NCI-H510A (cell line): Measurements from ENCODE around the gene CATSPERB.
"Not testable (repeated sequence)": the region's sequence is repeated elsewhere in the genome, so short reads cannot be mapped to it uniquely, and the experiment has no call there.

Experiments used
- DNase-seq: peaks from one replicate; lab custom pipeline; 2025; lab: John Stamatoyannopoulos, UW

Gene CATSPERB

GRCh38 chr14:91732859-91733477 is 1.1 kb upstream of the CATSPERB start:
- DNase-seq: no peak

DNA sequence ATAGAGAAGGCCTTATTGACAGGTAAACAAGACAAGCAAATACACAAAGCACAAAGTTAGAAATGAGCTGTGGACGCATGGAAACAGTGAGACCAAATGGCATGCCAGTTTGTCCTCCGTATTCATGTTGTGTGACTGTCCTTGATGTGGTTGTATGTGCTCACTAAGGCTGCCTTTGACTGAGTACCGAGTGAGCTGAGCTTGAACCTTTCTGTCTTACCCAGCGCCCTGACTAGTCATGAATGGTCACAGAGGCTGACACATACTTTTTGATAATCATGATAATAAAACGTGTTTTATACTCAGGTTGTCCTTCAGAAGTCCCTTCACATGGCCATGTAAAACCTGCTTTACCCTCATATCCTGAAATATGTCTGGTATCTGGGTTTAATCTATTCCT is 553 bp upstream of the CATSPERB start:
- DNase-seq: no peak

DNA sequence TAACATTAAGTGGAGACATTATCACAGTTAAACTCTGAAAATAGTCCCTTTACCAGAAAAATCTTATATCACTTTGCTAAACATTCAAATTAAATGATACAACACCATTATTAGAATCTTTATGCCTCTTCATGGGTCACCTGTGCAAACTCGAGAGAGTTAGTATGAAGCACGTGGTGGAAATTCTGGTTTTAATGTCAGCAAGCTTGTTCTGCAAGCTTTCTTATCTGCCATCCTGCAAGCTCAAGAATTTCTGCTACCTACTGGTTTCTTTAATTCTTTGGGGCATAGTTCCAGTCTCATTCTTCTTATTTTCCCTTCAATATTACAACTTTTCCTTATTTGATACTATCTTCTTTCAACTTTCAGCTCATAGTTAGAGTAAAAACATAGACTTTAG is 868 bp downstream of the CATSPERB start:
- DNase-seq: no peak

DNA sequence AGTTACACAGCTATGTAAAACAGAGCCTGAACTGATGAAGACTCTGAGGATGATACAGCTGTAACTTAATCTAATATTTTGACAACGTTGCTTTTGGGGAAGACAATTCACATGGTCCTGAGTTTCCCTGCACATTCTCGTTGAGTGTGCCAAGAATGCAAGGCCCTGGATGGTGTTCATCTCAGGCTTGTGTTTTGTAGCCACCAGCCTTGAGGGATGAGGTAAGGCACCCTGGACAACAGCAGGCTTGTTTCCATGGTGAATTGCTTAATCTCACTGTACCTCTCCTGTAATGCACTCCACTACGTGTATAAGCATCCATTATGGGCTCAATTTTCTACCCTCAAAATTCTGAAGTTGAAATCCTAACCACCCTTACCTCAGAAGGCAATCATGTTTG is 2.1 kb downstream of the CATSPERB start:
- DNase-seq: no peak

DNA sequence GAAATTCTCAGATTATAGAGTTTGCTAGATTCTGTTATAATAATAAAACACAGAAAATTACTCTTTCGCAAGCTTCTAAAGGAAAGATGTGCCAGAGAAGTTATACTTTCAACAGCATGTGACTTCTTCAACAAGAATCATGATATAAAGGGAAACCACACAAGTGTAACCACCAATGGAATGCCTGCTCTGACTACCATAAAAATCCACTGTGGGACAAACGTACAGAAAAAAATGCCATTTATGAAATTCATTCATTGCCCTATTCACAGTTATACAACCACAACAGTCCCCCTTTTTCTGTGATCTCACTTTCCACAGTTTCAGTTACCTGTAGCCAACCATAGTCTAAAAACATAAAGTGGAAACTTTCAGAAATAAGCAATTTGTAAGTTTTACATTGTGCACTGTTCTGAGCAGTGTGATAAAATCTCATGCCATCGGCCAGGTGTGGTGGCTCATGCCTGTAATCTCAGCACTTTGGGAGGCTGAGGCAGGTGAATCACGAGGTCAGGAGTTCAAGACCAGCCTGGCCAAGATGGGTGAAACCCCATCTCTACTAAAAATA is 3.2 kb downstream of the CATSPERB start:
- DNase-seq: no peak

DNA sequence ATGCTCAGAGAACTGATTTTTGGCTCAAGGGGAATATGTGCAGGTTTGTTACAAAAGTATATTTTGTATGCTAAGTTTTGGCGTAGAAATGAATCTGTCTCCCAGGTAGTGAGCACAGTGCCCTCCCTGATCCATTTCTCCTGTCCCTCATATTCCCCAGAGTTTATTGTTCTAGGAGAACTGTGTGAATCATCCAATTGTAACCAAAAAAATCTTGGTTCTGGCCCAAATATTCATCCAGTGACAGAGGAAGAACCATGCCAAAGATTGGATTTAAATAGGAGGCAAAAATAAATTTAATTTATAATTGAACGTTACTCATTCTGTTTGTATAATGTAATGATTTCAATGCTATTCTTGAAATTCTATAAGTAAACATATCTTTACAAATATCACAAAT is 4.8 kb downstream of the CATSPERB start:
- DNase-seq: no peak

DNA sequence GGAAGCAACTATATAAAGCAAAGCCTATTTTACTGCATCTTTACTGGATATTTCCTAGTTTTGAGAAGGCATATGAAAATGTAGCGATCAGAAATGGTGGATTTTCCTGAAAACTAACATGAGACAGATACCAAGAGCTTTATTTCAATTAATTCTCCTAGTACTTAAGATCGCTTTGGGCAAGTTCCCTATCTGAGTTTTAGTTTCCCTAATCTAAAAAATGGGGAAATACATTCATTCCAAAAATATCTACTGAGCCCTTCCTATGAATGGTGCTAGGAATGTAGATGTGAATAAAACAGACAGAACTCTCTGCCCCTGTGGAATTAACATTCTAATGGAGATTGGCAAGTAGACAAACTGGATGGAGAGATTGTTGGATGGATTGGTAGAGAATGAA is 8.4 kb downstream of the CATSPERB start:
- no peak for DNase-seq

DNA sequence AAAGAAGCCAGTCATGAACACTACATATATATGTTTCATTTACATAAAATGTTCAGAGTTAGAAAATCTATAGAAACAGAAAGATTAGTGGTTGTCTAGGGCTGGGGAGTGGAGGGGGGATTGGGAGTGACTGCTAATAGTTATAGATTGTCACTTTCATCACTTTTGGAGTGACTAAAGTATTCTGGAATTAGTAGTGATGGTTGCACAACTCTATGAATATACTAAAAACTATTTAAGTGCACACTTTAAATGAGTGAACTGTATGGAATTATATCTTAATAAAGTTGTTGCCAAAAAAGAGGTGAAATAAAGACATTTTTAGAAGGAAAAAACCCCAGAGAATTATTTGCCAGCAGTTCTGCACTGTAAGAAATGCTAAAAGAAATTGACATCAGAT is 9.5 kb downstream of the CATSPERB start:
- no peak for DNase-seq

- no peak for DNase-seq
These were observed 12.0 kb downstream of the CATSPERB start for GRCh38 chr14:91719839-91720238.

DNA sequence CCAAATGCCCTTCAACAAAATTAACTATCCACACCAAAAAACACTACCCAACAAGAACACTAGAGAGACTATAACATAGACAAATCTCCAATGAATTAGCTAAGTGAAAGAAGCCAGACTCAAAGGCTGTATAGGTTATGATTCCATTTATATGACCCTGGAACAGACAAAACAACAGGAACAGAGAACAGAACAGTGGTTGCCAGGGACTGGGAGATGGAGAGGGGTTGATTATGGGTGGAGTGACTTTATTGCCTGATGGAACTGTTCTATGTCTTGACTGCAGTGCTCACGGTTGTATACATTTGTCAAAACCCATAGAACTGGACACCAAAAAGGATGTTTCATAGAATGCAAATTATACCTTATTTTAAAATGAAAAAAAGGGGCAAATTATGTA is 14.9 kb downstream of the CATSPERB start:
- no peak for DNase-seq

DNA sequence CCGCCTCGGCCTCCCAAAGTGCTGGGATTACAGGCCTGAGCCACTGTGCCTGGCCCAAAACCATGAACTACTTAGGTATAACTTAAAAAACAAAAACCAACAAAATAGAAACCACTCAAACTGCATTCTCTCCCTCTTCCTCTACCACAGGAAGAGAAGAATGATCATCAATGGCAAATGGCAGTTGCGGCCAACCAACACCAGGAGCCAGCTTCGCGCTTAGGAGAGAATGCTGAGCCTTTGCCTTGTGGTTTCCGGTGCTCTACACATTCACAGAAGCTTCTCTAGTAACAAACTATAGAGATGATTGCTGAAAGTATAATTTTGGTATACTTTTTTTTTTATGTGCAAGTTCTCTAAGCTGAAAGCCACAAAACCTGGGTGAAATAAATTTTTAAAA is 17.1 kb downstream of the CATSPERB start:
- no peak for DNase-seq

- DNase-seq: no peak
These were observed 23.1 kb downstream of the CATSPERB start for GRCh38 chr14:91708795-91709194.

DNA sequence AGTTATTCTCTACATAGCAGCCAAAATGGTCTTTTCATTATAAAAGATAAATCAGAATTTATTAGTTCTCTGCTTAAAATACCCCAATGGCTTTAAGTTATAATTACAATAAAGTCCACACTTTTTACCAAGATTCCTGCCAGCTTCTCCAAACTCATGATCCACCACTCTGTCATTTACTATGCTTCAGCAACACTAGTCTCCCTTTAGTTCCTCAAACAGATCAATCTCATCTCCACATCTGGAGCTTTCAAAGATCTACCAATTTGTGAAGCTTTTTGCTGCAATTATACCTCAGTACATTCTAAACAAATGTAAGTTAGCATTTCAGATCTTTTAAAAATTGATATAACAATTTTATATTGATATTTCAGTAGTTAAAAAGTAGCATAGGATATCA is 24.9 kb downstream of the CATSPERB start:
- DNase-seq: no peak

GRCh38 chr14:91694643-91695042 is 37.2 kb downstream of the CATSPERB start:
- DNase-seq: no peak

DNA sequence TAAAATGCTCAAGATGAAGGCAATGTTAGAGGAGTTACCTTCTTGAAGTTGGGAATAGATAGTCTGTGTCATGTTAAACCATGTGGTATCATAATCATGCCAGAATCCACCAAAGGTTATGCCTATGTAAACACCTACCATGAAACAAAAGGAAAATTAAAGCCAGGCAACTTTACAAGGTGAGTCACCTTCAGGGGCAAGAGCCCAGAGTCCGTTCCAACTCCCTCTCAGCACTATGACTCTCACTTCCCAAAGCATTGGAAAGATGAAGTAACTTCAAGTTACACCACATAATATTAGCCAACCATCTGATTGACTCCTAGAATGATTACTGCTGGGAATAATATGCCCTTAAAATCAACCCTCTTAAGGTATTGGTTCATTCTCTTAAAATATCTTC is 38.5 kb downstream of the CATSPERB start:
- DNase-seq: no peak

GRCh38 chr14:91692075-91692474 is 39.8 kb downstream of the CATSPERB start:
- DNase-seq: no peak

GRCh38 chr14:91689608-91690007 is 42.3 kb downstream of the CATSPERB start:
- no peak for DNase-seq

DNA sequence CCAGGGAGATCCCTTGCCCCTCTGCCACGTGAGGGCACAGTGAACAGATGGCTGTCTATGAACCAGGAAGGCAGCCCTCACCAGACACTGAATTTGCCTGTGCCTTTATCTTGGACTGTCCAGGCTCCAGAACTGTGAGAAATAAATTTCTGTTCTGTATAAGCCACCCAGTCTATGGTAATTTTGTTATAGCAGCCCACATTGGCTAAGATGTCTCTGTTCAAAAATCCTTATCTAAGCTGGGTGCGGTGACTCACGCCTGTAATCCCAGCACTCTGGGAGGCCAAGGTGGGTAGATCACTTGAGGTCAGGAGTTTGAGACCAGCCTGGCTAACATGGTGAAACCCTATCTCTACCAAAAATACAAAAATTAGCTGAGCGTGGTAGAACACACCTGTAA is 44.5 kb downstream of the CATSPERB start:
- DNase-seq: not testable (repeated sequence)

DNA sequence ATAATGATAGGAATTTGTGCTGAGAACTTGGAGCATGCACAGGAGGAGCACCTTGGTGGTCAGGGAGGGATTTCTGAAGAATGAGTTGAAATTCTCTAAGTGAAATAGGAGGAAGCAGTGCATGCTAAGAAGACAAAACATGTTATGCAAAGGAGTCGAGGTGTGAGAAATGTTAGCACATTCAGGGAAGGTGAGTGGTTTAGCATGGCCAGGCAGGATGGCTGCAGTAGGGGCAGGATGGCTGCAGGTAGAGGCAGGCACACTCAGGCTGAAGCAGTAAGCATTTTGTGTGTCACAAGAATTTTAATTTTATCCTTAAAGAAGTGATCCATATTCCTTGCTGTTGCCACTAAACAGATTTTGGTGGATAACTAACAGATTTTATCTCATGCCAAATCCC is 46.3 kb downstream of the CATSPERB start:
- DNase-seq: no peak

- DNase-seq: no peak
These were observed 49.9 kb downstream of the CATSPERB start for GRCh38 chr14:91681893-91682563.

- no peak for DNase-seq
These were observed 50.8 kb downstream of the CATSPERB start for GRCh38 chr14:91681118-91681517.

DNA sequence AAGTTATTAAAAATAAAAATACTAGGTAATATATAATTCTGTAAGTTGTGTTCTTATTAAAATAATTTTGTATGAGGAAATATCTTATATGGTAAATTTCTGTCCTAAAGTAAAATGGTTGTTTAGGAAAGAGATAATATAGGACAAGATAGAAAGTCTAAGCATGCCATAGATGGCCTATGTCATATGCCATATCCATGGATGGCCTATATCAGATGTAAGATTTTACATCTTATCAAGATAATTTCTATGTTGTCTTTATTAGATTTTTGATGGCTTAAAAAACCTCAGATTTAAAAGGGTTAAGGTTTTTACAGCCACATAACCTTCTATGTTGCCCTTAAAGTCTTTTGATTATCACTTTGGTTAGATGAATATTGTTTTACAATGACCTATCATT is 52.6 kb downstream of the CATSPERB start:
- DNase-seq: no peak

DNA sequence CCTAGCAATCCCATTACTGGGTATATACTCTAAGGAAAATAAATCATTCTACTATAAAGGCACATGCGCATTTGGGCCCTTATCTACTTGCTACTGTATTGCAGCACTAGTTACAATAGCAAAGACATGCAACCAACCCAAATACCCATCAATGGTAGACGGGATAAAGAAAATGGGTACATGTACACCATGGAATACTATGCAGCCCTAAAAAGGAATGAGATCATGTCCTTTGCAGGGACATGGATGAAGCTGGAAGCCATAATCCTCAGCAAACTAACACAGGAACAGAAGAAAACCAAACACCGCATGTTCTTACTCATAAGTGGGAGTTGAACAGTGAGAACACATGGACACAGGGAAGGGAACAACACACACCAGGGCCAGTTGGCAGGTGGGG is 54.2 kb downstream of the CATSPERB start:
- DNase-seq: not testable (repeated sequence)

- no peak for DNase-seq
These were observed 57.0 kb downstream of the CATSPERB start for GRCh38 chr14:91674911-91675310.
